Choroid plexus epithelial cell (primary cell): ENCODE data around the gene KCTD19.

Experiments
- DNase-seq: peaks from one replicate; pipeline ENCODE4 v3.0.0-alpha.2; 2010; ENCODE audit warnings: low read depth
- H3K4me3 ChIP-seq: 2 replicates; pipeline ENCODE4 v1.5.1; 2011; ENCODE audit warnings: low read depth, mild to moderate bottlenecking, control low read depth, low read length, moderate library complexity
- CTCF ChIP-seq: conservative IDR thresholded peaks from 2 replicates; pipeline ENCODE4 v1.5.1; 2011; ENCODE audit warnings: low read depth, mild to moderate bottlenecking, control low read depth, inconsistent platforms, low read length, moderate library complexity

KCTD19 gene

DNA sequence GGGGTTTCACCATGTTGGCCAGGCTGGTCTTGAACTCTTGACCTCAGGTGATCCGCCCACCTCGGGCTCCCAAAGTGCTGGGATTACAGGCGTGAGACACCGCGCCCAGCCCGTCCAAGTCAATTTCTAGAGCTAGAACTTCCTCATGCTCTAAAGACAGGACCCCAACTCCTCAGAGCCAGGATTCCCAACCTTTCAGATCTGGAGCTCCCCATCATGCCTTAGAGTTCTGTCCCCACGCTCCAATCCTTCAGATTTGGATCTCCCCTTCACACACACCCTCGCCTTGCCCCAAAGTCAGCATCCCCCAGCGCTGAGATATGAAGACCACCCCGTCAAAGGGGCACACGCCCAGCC, 448 bp downstream of the KCTD19 start:
- TF ChIP-seq CTCF, result no peak
- H3K4me3 ChIP-seq, result peak overlapping the region; percentile 51
- no peak for DNase-seq

- TF ChIP-seq CTCF, result no peak
Measured at GRCh38 chr16:67317853-67318252, 8.7 kb downstream of the KCTD19 start.

GRCh38 chr16:67312719-67313118, 13.8 kb downstream of the KCTD19 start:
- peak; percentile 69 for DNase-seq
- H3K4me3 ChIP-seq, result no peak overlapping the region
- TF ChIP-seq CTCF, result no peak

More at GRCh38 chr16:67317853-67318252, 8.7 kb downstream of the KCTD19 start:
- no peak overlapping the region for H3K4me3 ChIP-seq
- no peak for DNase-seq

DNA sequence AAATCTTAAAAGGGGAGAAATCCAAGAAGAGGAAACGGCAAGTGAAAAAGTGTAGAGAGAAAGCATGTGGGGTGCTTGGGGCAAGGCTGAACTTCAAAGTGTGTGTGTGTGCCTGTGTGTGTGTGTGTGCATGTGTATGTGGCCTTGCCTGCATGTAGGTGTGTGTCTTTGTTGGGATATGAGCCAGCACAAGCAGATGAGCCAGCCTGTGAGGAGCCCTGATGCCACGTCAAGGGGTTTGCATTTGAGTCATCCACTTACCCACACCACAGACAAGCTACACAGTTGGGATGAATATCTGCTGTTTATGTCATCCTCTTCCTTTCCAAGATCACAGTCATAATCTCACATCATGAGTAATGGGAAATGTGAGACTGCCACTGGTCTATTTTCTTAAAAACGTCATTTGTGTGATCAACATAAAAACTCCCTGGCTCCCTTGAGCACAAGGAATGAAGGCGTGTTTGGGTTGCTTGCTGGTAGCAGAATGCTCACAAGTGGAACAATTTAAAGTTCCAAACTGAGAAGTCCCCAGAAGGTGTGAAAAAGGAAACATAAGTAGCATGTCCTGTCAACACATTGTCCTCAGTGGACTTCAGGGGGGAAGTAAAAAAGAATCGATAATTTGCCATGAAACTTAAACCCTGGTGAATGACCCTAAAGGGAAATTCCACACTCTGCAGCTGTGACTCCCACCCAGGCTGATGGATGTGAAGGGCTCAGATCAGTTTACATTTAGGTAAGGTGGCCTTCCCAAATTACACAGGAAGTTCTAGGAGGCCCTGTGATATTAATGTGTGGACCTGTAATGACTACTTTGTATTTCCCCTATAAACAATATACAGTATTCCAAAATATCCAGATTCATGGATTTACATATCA, 14.7 kb downstream of the KCTD19 start:
- DNase-seq, result peak; percentile 99
- TF ChIP-seq CTCF, result no peak
- no peak overlapping the region for H3K4me3 ChIP-seq

DNA sequence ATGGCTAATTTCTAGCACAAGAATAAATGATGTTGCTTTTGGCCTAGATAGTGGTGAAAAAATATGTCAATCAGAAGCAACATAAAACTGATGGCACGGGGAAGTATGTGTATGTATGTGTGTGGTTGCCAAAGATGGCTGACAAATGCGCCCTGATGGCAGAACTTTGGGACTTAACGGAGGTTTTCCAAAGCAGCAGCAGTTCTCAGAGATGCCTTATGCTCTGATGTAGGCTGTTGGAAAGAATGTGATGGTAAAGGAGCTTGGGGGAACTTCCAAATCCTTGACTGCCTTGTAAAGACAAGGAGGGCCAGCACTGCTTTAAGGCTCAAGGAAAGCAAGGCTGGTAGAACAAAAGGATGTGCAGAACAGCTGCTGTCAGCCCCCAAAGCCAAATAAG, 16.0 kb downstream of the KCTD19 start:
- no peak overlapping the region for H3K4me3 ChIP-seq
- TF ChIP-seq CTCF, result no peak
- no peak for DNase-seq

DNA sequence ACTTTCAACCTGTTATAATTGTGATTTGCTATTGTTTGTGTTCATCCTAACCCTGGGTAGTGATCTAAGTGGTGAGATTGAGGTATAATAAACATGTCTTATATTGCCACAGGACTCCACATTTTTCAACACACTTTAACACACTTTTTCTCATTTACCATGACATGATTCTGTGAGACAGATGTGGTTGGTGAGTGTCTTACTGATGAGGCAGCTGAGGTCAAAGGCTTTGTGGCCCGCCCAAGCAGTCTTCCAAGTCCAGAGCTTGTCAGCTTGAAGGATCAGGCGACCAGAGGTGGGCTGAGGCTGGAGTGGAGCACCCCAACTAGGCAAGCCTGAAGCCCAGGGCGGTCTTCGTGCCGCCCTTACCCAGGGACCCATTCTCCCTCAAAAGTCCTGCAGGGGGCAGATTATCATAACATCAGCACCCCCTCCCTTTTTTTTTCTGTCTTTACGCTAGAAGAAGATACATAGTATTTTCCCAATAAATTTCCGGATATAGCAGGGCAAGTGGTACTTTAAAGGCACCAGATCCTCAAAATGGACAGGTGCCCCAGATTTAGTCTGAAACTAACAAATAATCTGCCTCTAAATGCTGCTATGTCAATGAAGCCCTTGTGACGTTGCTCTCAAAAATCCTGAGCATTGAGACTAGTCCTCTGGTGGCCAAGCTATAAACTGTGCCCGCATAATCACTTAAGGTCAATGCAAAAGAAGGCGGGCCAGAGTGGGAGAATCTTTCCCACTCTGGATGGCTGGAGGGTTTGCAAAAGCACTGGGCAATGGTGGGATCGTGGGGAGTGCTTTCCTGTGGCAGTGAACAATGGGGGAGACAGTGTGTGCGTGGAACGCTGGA, 21.1 kb downstream of the KCTD19 start:
- TF ChIP-seq CTCF, result no peak
- DNase-seq, result no peak
- H3K4me3 ChIP-seq, result no peak overlapping the region
